ENCODE results near the gene ACTN1. TPM values are rescaled to one million over a fixed set of nuclear protein-coding genes. Genes with fewer than 3 reads are reported as not detected.

ACTN1 gene
- total RNA-seq, result 315 and 550 TPM in 2 replicates

DNA sequence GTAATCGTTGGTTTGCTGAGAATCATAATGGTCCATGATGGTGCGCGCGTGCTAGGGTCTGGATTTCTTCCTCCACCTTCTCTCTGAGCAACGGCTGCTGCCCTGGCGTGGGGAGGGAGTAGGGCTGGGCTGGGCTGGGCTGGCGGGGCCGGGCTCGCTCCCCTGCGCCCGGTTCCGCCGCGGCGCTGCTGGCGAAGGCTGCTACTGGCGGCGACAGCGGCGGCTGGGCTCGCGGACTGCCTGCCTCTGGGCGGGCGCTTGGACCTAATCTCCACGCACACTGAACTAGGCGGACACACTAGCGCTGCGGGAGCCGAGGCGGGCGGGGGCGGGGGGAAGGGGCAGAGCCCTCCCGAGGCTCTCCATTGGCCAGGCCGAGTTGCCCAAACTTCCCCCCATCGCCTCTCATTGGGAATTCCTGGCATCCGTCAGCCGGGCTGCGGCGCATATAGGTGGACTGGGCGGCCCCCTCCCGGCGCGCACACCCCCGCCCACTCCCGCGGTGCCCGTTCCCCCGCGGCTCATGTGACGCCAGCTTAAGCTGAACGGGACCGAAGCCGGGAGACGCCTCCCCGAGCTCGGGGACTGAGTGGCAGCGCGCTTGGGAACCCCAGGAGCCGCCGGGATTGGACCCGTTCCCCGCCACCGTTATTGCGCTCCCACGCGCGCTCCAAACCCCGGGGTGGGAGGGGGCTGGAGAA is at the start of gene ACTN1:
ACTN1 (minus strand) TSS at position 282 of the 701 bp plus-strand sequence; CDS start at position 36, 246 bp downstream.

Small RNAs within 50 kb of the gene (small RNA-seq; reads per million reads assigned to genes)
- gene BANF1P1, result not detected
- not detected for gene HMGN1P3
- not detected for gene RPS29P1

Other genes with a start within 250 kb of the ACTN1 start
- gene ZFP36L1, start 186.2 kb downstream of the ACTN1 start, total RNA-seq, result 144 and 274 TPM in 2 replicates
- 33.8 and 49.1 TPM in 2 replicates for gene DCAF5, start 173.8 kb upstream of the ACTN1 start, total RNA-seq
- gene EXD2, start 212.2 kb upstream of the ACTN1 start, total RNA-seq, result 7.1 and 11.8 TPM in 2 replicates

Data from placental epithelial cell (primary cell).